ENCODE measurements around the gene OR10D3.

DNA sequence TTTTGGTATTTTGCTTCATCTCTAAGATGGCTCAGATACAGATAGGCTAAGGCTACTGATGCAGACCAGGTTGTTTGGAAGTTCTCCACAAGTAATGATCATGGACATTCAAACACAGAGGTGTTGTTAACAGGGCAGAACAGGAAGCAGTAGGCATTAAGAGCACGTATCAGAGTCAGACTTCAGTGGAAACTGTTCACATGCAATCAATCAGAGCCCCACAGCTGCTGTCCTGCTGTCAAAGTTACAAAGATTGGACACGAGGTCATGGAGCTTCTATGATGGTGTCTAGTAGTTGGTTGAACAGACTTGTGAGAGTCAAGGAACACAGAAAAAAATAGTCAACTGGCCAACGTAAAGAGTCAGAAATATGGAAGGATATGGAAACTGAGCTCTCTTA lies 19.8 kb downstream of the OR10D3 start:
- no peak for TF ChIP-seq CTCF (conservative IDR thresholded peaks at IDR 0.05; ENCODE audit: low read depth, low read length)
- TF ChIP-seq EZH2phosphoT487 (IDR thresholded peaks at IDR 0.05; ENCODE audit: borderline replicate concordance, low read length): no peak
